D721Med (cell line): ENCODE data around the gene SMIM5.

Experiments
- DNase-seq: peaks from one replicate; pipeline ENCODE4 v3.0.0; 2011; ENCODE audit warnings: low spot score; ENCODE audit not compliant: insufficient read length
- FAIRE-seq: peaks from 2 replicates; lab custom pipeline; 2011; peaks lifted over from hg19 to GRCh38; lab: Jason Lieb, UNC
- TF ChIP-seq, protein P1 (sequence below): IDR thresholded peaks from 2 replicates; pipeline ENCODE4 v1.5.1; 2012; ENCODE audit warnings: mild to moderate bottlenecking, control low read depth; ENCODE audit not compliant: insufficient read depth; ENCODE audit errors: missing control alignments

Gene SMIM5

DNA sequence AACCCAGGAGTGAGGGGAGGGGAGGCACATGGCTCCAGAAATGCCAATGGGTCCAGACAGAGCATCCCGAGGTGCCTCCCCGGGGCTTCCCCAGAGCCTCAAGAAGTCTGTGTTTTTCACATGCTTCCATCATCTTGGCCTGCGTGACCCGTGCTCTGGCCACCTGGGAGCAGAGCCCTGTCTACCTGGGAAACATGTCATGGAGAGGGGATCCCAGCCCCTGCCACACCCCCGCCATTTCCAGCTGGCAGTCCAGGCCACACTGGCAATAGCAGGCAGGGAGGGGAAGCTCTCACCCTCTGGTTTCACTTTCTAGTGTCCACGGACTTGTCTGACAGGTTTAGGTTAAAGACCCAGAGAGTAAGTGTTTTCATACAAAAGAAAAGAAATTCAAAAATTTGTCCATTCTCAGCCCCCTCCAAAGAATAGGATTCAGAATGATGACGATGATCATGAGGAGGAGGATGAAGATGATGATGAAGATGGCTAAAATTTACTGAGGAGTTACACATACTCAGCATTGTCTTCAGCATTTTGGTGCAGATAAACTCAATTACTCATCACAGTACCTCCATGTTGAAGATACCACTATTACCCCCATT lies 9.0 kb downstream of the SMIM5 start:
- TF ChIP-seq, protein P1, sequence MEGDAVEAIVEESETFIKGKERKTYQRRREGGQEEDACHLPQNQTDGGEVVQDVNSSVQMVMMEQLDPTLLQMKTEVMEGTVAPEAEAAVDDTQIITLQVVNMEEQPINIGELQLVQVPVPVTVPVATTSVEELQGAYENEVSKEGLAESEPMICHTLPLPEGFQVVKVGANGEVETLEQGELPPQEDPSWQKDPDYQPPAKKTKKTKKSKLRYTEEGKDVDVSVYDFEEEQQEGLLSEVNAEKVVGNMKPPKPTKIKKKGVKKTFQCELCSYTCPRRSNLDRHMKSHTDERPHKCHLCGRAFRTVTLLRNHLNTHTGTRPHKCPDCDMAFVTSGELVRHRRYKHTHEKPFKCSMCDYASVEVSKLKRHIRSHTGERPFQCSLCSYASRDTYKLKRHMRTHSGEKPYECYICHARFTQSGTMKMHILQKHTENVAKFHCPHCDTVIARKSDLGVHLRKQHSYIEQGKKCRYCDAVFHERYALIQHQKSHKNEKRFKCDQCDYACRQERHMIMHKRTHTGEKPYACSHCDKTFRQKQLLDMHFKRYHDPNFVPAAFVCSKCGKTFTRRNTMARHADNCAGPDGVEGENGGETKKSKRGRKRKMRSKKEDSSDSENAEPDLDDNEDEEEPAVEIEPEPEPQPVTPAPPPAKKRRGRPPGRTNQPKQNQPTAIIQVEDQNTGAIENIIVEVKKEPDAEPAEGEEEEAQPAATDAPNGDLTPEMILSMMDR: no peak
- DNase-seq: no peak
- no peak for FAIRE-seq

DNA sequence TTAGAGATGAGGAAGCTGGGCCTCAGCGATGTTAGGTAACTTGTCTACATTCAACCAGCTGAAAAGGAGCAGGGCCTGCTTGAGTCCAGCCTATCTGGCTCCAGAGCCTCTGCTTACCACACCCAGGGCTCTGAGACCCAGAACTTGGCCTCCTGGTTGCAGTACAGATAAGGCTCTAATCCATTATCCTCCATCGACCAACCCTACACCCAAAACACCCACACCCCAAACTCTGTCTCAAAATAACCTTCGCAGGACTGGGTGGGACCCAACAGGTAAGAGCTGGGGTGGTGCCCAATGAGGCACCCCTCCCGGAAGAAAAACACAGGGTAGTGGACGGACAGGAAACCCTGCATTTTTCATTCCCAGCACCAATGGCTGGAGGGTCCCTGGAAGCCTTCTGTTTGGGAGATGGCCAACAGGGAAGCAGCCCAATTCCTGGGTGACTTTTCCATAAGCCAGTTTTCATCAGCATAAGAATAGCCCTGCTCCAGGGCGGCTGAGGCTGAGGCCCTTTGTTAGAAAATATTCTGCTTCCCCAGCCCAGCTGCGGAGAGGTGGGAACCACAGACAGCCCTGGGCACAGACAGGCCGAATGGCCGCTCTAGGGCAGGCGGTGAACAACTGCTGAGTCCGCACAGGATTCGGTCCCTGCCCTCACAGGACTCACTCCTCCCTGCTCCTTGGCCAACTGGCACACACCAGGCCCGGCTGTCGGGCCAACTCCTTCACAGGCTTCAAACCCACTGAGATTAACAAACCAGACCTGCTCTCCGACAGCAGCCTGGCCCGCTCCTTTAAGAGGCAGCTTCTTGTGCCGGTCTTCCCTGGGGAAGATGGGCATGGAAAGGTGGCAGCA lies 9.8 kb downstream of the SMIM5 start:
- FAIRE-seq: no peak
- TF ChIP-seq, protein P1: no peak
- DNase-seq: no peak

DNA sequence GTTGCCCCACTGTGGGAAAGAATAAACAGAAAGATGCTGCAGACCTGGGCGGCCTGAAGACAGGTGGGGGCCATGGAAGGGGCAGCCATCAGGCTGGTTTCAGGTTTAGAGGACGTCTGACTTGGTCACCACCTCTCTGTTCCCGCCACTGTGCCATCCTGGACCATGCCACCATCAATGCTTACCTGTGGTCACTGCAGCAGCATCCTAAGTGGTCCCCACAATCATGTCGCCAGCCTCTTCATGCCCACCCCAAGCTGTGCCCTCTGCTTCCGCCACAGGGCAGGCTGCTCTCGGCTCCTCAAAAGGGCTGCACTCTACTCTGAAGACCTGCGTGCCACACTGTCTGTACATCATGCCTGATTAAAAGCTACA lies 10.4 kb downstream of the SMIM5 start:
- TF ChIP-seq, protein P1: no peak
- FAIRE-seq (no peak), DNase-seq (no peak)

DNA sequence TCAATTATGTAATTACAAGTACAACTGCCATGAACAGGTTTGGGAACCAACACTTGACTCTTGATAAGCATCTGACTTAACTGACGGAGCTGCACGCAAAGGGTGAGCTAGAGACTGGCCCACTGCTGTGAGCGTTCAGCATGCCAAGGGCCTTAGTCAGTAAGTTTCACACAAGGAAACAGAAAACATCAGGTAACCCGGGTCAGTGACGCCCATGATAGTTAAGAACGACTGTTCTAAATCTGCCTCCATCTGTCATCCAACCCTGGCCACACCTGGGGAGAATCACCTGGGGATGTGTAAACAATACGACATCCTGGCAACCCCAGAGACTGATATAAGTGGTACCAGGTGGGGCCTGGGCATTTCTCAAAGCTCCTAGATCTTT lies 12.3 kb downstream of the SMIM5 start:
- DNase-seq (no peak), FAIRE-seq (no peak)
- TF ChIP-seq, protein P1: no peak

DNA sequence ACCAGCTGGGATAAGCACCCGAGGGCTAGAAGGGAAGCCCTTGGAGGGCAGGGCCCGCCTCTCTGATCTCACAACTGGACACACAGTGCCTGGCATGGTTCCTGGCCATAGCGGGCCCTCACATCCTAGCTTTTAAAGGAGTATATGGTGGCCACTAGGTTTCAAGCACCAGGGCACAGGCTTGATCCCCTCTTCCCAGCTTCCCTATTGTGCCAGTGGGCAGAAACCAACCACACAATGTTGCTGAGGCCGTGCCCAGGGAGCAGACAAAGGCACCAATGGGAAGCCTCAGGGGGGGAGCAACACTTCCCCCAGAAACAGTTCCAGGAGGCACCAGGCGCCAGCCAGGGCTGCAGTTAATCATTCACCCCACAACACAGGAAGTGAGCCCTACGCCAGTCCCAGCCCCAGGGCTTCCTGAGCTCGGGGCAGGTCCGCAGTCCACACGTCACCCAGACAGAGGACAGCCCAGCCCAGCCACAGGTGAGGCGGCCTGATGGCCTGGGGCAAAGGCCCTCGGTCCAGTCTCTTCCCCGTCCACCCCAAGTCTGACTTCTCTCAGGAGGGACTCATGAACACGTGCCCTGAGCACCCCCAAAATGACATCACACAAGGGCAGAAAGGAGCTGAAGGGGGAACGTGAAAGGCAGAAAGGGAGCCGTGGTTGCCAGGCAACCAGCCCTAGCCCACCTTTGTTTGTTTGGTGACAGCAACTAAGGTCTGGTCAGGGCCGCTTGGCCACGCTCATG lies 12.8 kb downstream of the SMIM5 start:
- DNase-seq (no peak), FAIRE-seq (no peak)

DNA sequence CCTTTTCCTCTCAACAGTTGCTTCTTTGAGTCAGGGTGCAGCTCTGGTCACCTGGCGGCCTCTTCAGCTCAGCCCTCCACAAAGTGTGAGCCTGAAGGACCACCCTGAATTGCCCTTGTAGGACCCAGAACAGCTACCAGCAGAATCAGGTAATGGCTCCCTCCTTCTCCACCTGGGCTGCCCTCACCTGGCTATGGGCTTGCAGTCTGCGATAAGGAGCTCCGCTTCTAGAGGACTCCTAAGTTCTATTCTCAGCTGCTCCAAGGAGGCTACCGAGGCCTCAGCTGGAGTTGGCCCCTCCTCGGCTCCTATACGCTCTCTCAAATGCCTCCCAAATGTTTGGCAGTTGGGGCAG lies 13.4 kb downstream of the SMIM5 start:
- TF ChIP-seq, protein P1: no peak
- FAIRE-seq (no peak), DNase-seq (no peak)

More for the DNA sequence above, 12.8 kb downstream of the SMIM5 start:
- TF ChIP-seq, protein P1: no peak
